Stimulated activated CD8-positive, alpha-beta memory T cell treated with anti-CD3 and anti-CD28 coated beads, Interleukin-7, amount 100 ng/mL, for 48 hours (primary cell): ENCODE results near the gene WDR7.

Source experiments
- DNase-seq, 2 donors: peaks; one replicate each; pipeline ENCODE4 v3.0.0-alpha.2; 2020; ENCODE audit warnings: low read depth in 1 of 2; ENCODE audit errors: extremely low read depth in 1 of 2

Gene WDR7

DNA sequence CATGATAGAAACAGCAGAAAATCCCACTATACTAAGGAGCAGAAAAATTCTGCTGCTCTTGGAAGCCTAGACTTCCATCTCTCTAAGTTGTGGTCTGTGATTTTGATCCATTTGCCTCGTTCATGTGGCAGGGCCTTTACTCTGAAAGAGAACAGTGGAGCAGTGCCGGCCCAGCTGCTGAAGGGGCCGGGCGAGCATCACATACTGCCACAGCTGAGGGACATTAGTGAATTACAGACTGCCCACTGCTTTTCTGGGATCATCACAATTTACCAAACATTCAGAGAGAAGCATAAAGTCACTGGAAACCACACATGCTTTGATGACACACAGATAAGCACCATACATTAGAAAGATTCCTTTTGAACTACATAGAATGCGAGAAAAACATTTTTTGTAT lies 278.7 kb downstream of the WDR7 start:
- no peak for DNase-seq

DNA sequence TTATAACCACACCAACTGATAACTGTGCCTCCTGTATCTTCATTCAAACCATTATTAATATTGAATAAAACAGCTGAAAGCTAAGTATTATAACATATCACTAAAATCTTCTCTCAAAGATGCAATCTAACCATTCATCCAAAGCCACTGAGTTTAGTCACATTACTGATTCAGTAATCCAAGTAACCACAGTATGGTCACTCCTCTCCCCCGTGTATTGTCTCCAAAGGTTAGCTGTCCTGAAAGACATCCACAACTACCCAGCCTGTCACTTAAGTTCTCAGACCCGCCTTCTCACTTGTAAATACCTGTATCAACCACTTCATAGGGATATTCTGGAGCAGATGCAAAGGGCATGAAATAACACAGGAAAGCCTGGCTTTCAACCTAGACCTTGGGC lies 282.3 kb downstream of the WDR7 start:
- no peak for DNase-seq

DNA sequence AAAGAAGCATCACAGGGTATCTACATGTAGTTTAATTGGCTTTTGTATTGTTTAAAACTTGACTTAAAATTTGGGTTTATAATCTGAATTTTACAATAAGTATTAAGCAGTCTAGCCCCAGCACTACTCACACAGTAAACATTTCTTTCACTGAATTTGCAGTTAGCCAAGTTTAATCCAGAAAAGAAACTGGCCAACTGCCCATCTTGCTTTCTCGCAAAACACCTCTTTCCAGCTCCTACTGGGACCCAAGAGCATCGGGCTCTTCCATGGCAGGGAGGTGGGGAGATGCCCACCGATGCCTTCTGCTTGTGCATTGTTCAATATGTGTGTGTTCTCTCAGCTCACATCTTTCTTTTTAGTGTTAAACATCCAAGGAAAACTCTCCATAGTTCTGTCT lies 283.0 kb downstream of the WDR7 start:
- no peak for DNase-seq

DNA sequence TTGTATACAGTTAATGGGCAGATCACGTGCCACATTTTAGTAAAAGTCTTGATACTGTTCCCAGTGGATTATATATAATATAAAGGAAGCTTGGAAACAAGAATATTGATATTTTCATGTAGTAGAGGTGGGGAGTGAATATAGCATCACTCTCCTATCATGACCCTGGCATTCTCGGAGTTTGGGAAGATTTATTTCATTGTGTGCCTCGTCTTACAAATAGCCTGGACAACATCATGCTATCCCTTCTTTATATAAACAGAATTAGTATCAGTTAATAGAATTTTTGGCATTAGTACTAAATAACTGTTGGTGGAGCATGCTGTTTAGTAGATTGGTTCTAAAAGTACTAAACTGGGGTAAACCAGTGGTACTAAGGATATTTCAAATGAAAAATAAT lies 283.7 kb downstream of the WDR7 start:
- DNase-seq: no peak

- no peak for DNase-seq
Observed at GRCh38 chr18:56935434-56936040, 284.4 kb downstream of the WDR7 start.

GRCh38 chr18:56936457-56936856 lies 285.3 kb downstream of the WDR7 start:
- DNase-seq: no peak

DNA sequence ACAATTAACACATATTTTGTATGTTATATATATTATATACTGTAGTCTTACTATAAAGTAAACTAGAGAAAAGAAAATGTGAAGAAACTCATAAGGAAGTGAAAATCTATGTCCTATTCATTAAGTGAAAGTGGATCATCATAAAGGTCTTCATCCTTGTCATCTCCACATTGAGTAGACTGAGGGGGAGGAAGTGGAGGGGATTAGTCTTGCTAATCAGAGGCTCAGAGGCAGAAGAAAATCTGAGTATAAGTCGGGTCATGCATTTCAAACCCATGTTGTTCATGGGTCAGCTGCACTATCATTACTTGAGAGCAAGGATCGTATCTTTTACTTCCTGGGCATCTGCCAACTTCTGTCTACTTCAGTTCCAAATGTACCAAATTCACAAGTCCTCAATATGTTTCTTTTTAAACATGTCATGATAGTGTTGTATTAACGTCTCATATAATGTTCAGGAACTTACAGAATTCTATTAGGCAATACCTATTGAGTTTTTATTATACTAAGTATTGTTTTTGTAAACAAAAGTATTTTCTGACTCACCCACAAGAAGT lies 286.8 kb downstream of the WDR7 start:
- no peak for DNase-seq

- DNase-seq: no peak
Observed at GRCh38 chr18:56945171-56946083, 294.3 kb downstream of the WDR7 start.

- DNase-seq: no peak
Observed at GRCh38 chr18:56947236-56947635, 296.1 kb downstream of the WDR7 start.

GRCh38 chr18:56952026-56952425 lies 300.9 kb downstream of the WDR7 start:
- DNase-seq: no peak

DNA sequence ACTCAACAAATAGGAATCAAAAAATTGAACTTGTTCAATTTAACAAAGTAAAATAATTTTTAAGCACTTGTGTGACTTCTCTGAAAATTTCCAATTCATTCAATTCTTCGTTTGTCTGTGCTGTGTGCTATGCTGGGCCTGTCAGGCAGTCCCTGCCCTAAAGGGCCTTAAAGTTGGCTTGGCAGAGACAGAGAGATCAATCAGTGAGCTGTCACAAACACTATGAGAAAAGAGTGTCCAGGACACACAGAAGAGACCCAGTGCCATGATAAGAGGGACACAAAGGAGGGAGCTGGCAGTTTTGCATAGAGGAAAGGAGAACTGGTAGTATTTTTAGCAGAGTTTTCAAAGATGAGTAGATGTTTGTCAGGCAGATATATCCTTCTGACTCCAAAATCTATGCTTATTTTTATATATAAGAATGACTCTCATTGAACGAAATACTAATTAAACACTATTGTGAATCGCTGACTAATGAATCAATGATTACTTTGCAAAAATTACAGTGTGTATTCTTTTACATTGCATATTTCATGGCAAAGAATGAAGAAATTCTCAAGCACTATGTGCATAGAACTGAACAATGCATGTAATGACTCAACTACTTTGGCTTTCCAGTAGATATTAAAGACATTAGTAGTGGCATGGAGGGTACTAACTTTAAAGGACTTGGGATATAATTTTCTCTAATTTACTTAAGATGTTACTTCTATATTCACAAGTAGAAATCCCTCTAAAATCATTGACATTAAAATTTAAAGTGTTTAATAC lies 302.5 kb downstream of the WDR7 start:
- no peak for DNase-seq

DNA sequence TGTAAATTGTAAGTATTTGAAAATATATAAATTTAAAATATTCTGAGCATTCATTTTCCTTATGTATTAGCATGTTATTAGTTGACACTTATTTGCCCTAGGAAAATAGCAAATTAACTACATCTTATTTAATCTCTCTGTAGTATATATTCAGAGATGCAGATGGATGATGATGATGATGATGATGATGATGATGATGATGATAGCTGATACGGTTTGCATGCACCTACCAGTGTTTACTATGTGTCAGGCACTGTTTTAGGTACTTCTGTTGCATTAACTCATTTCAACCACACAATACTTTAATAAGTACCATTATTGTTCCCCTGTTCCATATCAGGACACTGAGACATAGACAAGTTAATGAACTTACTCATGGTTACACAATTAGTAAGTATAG lies 304.3 kb downstream of the WDR7 start:
- no peak for DNase-seq

- no peak for DNase-seq
Observed at GRCh38 chr18:56959120-56959519, 308.0 kb downstream of the WDR7 start.

- no peak for DNase-seq
Observed at GRCh38 chr18:56962322-56962721, 311.2 kb downstream of the WDR7 start.

DNA sequence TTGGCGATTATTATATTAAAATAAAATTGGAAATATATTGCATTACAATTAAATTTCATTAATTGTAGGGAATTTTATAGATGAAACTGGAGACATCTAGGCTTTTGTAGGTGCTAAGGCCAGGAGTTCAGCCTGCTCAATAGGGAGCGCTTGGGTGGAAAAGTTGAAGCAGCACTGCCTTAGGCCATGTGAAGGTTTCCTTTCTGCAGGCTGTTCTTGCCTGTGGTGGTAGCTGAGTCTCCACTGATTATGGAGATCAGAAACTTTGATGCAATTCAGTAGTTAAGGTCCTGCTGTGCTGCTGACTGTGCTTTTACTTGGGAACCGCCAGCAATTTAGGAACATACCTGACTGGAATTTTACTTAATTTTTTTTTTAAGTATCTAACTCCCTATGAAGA lies 315.9 kb downstream of the WDR7 start:
- no peak for DNase-seq

GRCh38 chr18:56973487-56973886 lies 322.3 kb downstream of the WDR7 start:
- DNase-seq: no peak

DNA sequence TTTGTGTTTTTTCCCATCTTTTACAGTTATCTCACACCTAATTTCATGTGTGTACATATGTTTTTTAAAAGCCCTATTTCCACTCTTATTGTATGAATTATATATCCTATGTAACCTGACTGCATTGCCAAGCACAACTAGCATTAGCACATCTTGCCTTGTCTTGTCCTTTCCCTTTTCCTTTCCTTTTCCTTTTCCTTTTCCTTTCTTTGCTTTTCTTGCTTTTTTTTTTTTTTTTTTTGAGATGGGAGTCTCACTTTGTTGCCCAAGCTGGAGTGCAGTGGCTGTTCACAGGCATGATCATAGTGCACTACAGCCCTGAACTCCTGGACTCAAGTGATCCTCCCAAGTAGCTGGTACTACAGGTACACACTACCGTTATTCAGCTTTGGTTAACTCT lies 323.0 kb downstream of the WDR7 start:
- no peak for DNase-seq

DNA sequence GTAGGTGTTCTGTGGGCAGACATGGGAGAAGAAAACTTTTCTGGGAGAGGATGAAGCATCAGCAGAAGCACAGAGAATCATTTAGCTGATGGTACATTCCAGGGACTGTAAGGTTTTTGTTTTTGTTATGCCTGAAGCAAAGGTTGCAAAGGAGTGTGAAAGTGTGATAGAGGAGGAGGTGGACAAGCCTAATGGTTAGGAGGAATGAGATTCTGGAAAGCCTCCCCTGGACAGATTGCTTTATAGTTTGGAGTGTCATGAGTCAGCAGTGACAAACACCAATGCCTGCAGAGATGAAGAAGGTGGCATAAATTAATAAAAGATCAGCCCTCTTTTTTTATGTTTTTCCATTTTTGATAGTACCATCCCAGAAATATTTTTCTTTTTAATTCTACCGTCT lies 324.1 kb downstream of the WDR7 start:
- DNase-seq: no peak

- DNase-seq: no peak
Observed at GRCh38 chr18:56977309-56977708, 326.1 kb downstream of the WDR7 start.

- no peak for DNase-seq
Observed at GRCh38 chr18:56977771-56978170, 326.6 kb downstream of the WDR7 start.

DNA sequence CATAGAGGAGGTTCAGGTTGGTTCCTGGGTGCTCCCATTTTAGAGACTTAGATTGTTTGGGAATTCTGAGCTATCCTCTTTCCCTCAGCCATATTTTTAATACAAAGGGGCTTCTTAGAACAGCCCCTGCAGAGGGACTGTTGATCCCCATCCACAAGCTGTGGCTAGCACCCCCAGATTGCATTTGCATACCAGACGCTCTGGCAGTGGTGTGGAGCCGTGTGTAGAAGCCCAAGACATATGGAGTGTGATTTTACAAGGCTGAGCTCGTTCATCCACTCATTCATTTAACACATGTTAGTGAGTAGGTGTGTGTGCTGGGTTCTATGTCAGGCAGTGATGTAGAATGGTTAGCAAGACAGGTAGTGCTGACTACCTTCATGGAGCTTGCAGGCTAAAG lies 329.0 kb downstream of the WDR7 start:
- DNase-seq: no peak
